Spleen (tissue), 11 donors: ENCODE results near the gene TMEM135. TPM values are rescaled to one million over a fixed set of nuclear protein-coding genes. Genes with fewer than 3 reads are reported as not detected.

ENCODE experiments used
- DNase-seq: peaks from one replicate; pipeline ENCODE4 v3.0.0-alpha.2; 2020
- H3K27ac ChIP-seq, 8 donors: fragments of 200-600 bp; sonication (generic) in 7 of 8; 1 replicate in 4 of 8; 2 replicates in 4 of 8; pipeline versions ENCODE4 v1.5.0 to v1.8.0; 2016 to 2021; ENCODE audit warnings: inconsistent platforms in 4 of 8, mild to moderate bottlenecking in 4 of 8, moderate library complexity in 1 of 8
- H3K27me3 ChIP-seq, 7 donors: fragments of 200-600 bp; sonication (generic) in 6 of 7; replicated peaks in 1 of 7; 1 replicate in 4 of 7; 2 replicates in 3 of 7; pipeline versions ENCODE4 v1.5.0 to v1.8.0; 2016 to 2021; ENCODE audit warnings: inconsistent platforms in 3 of 7, mild to moderate bottlenecking in 1 of 7
- H3K36me3 ChIP-seq, 6 donors: fragments of 200-600 bp; sonication (generic) in 5 of 6; 1 replicate in 4 of 6; 2 replicates in 2 of 6; pipeline versions ENCODE4 v1.5.0 to v1.8.0; 2016 to 2021; ENCODE audit warnings: inconsistent platforms in 2 of 6
- H3K4me1 ChIP-seq, 6 donors: fragments of 200-600 bp; sonication (generic) in 5 of 6; 1 replicate in 3 of 6; 2 replicates in 3 of 6; pipeline versions ENCODE4 v1.5.0 to v1.8.0; 2016 to 2021; ENCODE audit warnings: inconsistent platforms in 3 of 6
- H3K4me3 ChIP-seq, 8 donors: fragments of 200-600 bp; sonication (generic) in 7 of 8; 1 replicate in 4 of 8; 2 replicates in 4 of 8; pipeline versions ENCODE4 v1.5.0 to v1.8.0; 2016 to 2021; ENCODE audit warnings: inconsistent platforms in 4 of 8, mild to moderate bottlenecking in 4 of 8, moderate library complexity in 2 of 8
- H3K9me3 ChIP-seq, 8 donors: fragments of 200-600 bp; sonication (generic) in 7 of 8; 1 replicate in 4 of 8; 2 replicates in 4 of 8; pipeline versions ENCODE4 v1.5.0 to v1.8.0; 2016 to 2021; ENCODE audit warnings: inconsistent platforms in 4 of 8
- POLR2A ChIP-seq, 3 donors: fragments of 450-650 bp; IDR thresholded peaks; one replicate each; pipeline ENCODE4 v1.5.1; 2017; ENCODE audit warnings: antibody characterized with exemption in 3 of 3, mild to moderate bottlenecking in 1 of 3
- POLR2AphosphoS5 ChIP-seq, 3 donors: sonication (generic); formaldehyde crosslinking; IDR thresholded peaks; one replicate each; pipeline ENCODE4 v1.5.1; 2017; ENCODE audit warnings: antibody characterized with exemption in 3 of 3
- WGBS, 5 donors: extraction: QIAGEN DNeasy Blood & Tissue Kit in 3 of 5; methylation state at CpG; one replicate each; pipeline versions ENCODE4 v1.1.5 to v1.1.7; 2013 to 2018; 5-methylcytosine and 5-hydroxymethylcytosine counted together
- intact Hi-C: fragments of 100-400 bp; cut with DNase I; formaldehyde crosslinking; loops from one replicate; pipeline ENCODE4 v1.15.0; 2023; ENCODE audit warnings: low total_unique reads
- polyA plus RNA-seq, 3 donors: library from polyadenylated mRNA; stranded (reverse); fragments of 200-250 nt; gene quantifications; one replicate each; pipeline ENCODE4 v1.2.1, GENCODE V29; 2013
- total RNA-seq, 7 donors: library from RNA; depleted of rRNA in 3 of 7; stranded (reverse); fragments of >200 nt in 3 of 7; fragmentation: NEBNext Ultra II Directional in 4 of 7; extraction: Animal tissue kit (Norgen Biotek cat#: 25700) in 4 of 7; gene quantifications; one replicate each; pipeline versions ENCODE4 v1.1.0 to v1.2.1, GENCODE V29; 2016 to 2021
- TF ChIP-seq, protein P1 (sequence below), 11 experiments: fragments of 200-600 bp in 7 of 11; fragments of 450-650 bp in 4 of 11; sonication (generic) in 4 of 11; IDR thresholded peaks in 8 of 11; conservative IDR thresholded peaks in 3 of 11; 1 replicate in 7 of 11; 2 replicates in 4 of 11; pipeline versions ENCODE4 v1.4.0 to v1.8.0; 2016 to 2021; ENCODE audit warnings: antibody characterized with exemption in 11 of 11, inconsistent platforms in 4 of 11, mild to moderate bottlenecking in 1 of 11
- donor health status: healthy with polysubstance abuse.
- donor health status: DM: no; HTN: no; CAD: no; lungs with moderate emphysema.
- donor health status: DM: no; HTN: no; CAD: no.
- donor health status: Bipolar disorder and iron deficiency.
- donor health status: healthy.
- donor health status: DM: no; HTN: no; CAD: no.
- donor health status: DM: yes; HTN: yes; CAD: no.

The TMEM135 gene
- total and polyA plus RNA-seq, 10 donors: 3.5 to 31.7 (median 20.7) TPM

DNA sequence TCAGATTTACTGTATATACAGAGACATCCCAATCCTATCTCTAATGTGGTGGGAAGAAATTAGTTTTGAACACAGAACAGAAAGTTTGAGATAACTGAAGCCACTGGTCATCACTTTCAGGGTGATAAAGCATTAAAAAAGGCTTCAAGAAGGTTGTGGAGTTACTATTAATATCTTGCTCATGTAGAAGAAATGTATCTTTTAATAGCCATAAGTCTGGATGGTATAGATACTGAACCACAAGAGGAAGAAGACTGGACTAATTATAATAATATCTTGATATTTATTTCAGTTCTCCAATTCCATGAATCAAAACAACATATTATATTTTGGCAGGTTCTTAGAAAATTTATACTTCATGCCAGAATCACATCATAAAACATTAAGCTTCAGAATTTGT is 137.1 kb downstream of the TMEM135 start:
- Histone ChIP-seq H3K36me3 (peaks cover 0 to 16% (median 0%) of the 10 kb centered on the region in 6 donors), H3K9me3 (peaks cover 0 to 16% (median 15%) of the 10 kb centered on the region in 8 donors), H3K4me1 (peaks cover 0 to 11% (median 6%) of the 10 kb centered on the region in 6 donors), H3K27me3 (no peaks in the 10 kb centered on the region), H3K4me3 (no peak overlapping the region), H3K27ac (no peak overlapping the region)
- DNase-seq: no peak
- TF ChIP-seq, protein P1, sequence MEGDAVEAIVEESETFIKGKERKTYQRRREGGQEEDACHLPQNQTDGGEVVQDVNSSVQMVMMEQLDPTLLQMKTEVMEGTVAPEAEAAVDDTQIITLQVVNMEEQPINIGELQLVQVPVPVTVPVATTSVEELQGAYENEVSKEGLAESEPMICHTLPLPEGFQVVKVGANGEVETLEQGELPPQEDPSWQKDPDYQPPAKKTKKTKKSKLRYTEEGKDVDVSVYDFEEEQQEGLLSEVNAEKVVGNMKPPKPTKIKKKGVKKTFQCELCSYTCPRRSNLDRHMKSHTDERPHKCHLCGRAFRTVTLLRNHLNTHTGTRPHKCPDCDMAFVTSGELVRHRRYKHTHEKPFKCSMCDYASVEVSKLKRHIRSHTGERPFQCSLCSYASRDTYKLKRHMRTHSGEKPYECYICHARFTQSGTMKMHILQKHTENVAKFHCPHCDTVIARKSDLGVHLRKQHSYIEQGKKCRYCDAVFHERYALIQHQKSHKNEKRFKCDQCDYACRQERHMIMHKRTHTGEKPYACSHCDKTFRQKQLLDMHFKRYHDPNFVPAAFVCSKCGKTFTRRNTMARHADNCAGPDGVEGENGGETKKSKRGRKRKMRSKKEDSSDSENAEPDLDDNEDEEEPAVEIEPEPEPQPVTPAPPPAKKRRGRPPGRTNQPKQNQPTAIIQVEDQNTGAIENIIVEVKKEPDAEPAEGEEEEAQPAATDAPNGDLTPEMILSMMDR (IDR thresholded peaks at IDR 0.05 in 8 of 11, conservative IDR thresholded peaks at IDR 0.05 in 3 of 11): no peak
- TF ChIP-seq POLR2A (IDR thresholded peaks at IDR 0.05): no peak
- no peak for TF ChIP-seq POLR2AphosphoS5 (IDR thresholded peaks at IDR 0.05)
- intact Hi-C loops: no loop called here

GRCh38 chr11:87176044-87176443 is 138.3 kb downstream of the TMEM135 start:
- Histone ChIP-seq H3K27me3 (no peaks in the 10 kb centered on the region), H3K27ac (no peak overlapping the region), H3K4me3 (no peak overlapping the region), H3K4me1 (peaks cover 0 to 11% (median 6%) of the 10 kb centered on the region in 6 donors), H3K36me3 (peaks cover 0 to 16% (median 0%) of the 10 kb centered on the region in 6 donors), H3K9me3 (peaks cover 0 to 16% (median 13%) of the 10 kb centered on the region in 8 donors)
- intact Hi-C loops: no loop called here
- DNase-seq: no peak
- 84 to 97% (median 86%) methylated on average over 2 of the region's 2 CpGs for WGBS, 5 donors
- TF ChIP-seq, protein P1 (IDR thresholded peaks at IDR 0.05 in 8 of 11, conservative IDR thresholded peaks at IDR 0.05 in 3 of 11): no peak
- TF ChIP-seq POLR2AphosphoS5 (IDR thresholded peaks at IDR 0.05) (no peak), POLR2A (IDR thresholded peaks at IDR 0.05) (no peak)

GRCh38 chr11:87179621-87180020 is 141.9 kb downstream of the TMEM135 start:
- Histone ChIP-seq H3K4me3 (no peak overlapping the region), H3K36me3 (peaks cover 0 to 16% (median 0%) of the 10 kb centered on the region in 6 donors), H3K4me1 (no peaks in the 10 kb centered on the region), H3K27ac (no peak overlapping the region), H3K9me3 (peaks cover 0 to 16% (median 13%) of the 10 kb centered on the region in 8 donors), H3K27me3 (no peaks in the 10 kb centered on the region)
- intact Hi-C loops: no loop called here
- DNase-seq: no peak
- 94 to 98% (median 97%) methylated on average over 1 of the region's 1 CpG for WGBS, 5 donors
- TF ChIP-seq POLR2A (IDR thresholded peaks at IDR 0.05) (no peak), POLR2AphosphoS5 (IDR thresholded peaks at IDR 0.05) (no peak)
- TF ChIP-seq, protein P1 (IDR thresholded peaks at IDR 0.05 in 8 of 11, conservative IDR thresholded peaks at IDR 0.05 in 3 of 11): no peak

- intact Hi-C loops: no loop called here
- no peak for DNase-seq
- WGBS, 5 donors: 69 to 89% (median 82%) methylated on average over 2 of the region's 2 CpGs
- H3K4me3 ChIP-seq: no peak overlapping the region
- no peak overlapping the region for H3K27ac ChIP-seq
- peaks cover 0 to 16% (median 13%) of the 10 kb centered on the region in 8 donors for H3K9me3 ChIP-seq
- H3K27me3 ChIP-seq: no peaks in the 10 kb centered on the region
- H3K4me1 ChIP-seq: no peaks in the 10 kb centered on the region
- TF ChIP-seq, protein P1 (IDR thresholded peaks at IDR 0.05 in 8 of 11, conservative IDR thresholded peaks at IDR 0.05 in 3 of 11): no peak
- peaks cover 0 to 16% (median 0%) of the 10 kb centered on the region in 6 donors for H3K36me3 ChIP-seq
Observed at GRCh38 chr11:87180742-87181141, 143.0 kb downstream of the TMEM135 start.
